Measurements from ENCODE around the gene APMAP.

DNA sequence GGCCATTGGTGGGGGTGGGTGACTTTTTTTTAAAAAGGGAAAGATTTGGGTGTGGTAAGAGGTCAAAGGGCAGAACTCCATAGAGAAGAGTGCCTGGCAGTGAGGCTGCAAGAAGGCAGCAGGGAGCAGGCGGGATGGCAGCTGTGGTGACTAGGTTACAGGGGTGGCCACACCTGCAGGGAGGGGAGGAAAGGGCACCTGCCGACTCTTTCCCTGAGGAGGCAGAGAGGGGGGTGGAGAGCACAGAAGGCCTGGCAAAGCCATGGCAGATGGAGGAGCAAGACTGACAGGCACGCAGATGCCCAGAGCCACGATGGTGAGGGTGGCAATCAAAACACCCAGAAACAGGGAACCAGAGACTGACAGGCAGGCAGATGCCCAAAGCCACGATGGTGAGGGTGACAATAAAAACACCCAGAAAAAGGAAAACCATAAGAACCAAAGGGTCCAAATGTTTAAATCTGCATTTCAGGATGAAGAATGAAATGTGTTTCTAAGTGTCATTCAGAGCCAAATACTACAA lies 24.2 kb downstream of the APMAP start:
- TF ChIP-seq GATA2 (IDR thresholded peaks at IDR 0.05; ENCODE audit: low read depth, low read length) (no peak), GATA3 (IDR thresholded peaks at IDR 0.05; ENCODE audit: low read depth, low read length) (no peak)

Data from SH-SY5Y (cell line).